NK-92 treated with Interleukin-12 subunit alpha and Interleukin-12 subunit beta, amount 100 ng/mL, for 24 hours (cell line): ENCODE measurements around the gene SNX13.

Experiments used
- DNase-seq: peaks from one replicate; lab custom pipeline; 2025; lab: John Stamatoyannopoulos, UW

Gene SNX13

DNA sequence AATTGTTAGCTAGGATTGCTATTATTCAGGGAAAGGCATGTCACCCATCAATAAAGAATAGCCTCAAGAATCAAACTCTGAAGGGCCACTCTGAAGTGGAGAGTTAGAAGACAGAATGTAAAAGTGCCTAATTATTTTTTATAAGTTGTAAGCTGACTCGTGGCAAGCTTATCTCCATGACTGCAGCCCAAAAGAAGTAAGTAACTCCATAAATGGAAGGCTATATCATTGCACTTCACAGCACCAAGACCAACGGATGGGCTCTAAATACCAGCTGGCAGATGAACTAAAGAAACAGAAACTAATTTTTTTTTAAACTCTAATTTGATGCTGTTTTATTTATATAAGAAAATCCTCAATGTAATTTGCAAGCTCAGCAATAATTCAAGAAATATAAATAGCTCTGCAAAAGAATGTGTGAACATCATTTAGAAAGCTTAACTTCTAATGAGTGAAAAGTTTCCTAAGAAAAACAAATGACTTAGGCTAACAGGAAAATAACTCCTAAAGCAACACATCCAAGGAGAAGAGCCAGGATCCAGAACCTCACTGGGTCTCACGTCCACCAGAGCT lies 165.5 kb downstream of the SNX13 start:
- no peak for DNase-seq

DNA sequence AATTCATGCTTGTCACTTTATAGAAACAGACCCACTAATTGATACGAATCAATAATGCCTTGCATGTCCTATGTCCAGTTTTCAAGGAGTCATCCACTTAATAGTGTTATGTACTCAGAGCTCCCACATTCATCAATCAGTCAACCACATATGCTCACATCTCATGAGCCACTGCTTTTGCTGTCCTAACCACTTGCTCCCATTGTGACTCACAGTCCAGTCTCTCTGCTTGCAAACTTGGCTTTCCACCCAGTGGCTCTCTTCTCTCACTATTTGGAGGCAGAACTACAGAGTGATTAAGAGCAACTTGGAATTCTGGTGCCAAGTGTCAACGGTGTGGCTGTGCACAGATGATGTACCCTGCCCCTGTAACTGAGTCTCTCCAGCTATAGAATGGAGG lies 166.0 kb downstream of the SNX13 start:
- no peak for DNase-seq

DNA sequence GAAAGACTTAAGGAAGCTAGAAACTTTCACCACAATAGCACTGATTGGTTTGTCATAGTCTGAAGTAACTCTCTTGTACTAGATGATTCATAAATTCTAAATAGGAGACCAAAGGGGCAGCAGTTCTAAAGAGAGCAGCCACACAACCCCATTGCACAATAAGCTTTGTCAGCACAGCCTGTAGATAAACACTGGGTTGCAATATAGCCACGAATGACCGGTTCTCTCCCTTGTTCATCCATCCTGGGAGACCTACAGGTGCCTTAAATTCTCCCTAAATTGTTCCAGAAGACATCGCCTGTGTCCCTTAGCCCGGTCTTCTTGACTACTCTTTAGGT lies 167.0 kb downstream of the SNX13 start:
- peak; percentile 42 for DNase-seq

DNA sequence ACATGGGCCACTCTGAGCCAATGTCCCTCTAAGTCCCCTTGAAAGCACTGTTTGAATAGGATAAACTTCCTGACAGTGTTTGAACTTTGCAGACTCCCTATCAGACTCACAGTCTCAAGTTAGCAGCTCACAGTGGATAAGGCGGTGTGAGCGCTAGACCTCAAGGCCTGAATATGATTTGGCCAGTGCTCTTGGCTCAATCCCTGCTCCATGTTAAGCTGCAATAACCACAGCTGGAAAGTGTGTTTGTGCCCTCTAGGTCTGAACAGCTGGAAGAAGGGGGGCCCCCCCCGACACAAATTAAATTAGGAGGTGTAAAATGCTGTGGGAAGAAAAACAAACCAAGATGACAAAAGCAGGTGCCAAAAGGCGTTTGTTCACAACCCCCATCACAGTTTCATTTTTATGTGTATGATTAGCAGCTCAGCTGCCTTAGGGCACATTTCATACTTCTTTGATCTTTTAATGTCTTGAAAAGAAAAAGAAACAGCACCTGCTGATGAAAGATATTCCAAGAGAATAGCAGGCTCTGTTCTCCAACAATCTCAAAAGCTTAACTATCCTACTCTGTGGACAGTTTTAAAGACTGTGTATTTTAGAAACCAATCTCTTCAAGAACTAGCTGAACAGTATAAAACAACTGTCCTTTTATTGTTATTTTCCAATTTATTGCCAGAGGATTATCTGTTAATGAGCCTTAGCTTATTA lies 167.6 kb downstream of the SNX13 start:
- DNase-seq: peak; percentile 8

DNA sequence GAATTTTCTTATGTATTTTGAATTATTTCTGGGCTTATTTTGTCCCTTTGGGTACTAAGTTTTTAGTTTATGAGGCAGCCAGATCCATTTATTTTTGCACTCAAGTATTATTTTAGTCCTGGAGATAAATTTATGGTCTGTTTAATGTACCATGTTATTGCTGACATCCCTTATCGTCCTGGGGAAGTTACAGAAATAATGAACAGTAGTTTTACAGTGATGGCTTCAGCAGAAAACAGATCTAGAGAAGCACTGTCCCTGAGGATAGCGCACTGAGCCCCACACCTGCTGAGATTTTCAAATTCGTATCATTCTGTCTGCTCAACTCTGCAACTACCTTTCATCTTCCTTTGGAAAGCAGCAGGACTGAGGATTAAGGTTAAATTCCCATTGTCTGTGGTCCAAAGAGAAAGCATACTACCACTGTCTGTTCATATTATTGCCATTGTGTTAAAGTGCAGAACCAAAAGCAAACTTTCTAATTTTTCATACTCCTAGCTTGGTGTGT lies 168.3 kb downstream of the SNX13 start:
- no peak for DNase-seq

DNA sequence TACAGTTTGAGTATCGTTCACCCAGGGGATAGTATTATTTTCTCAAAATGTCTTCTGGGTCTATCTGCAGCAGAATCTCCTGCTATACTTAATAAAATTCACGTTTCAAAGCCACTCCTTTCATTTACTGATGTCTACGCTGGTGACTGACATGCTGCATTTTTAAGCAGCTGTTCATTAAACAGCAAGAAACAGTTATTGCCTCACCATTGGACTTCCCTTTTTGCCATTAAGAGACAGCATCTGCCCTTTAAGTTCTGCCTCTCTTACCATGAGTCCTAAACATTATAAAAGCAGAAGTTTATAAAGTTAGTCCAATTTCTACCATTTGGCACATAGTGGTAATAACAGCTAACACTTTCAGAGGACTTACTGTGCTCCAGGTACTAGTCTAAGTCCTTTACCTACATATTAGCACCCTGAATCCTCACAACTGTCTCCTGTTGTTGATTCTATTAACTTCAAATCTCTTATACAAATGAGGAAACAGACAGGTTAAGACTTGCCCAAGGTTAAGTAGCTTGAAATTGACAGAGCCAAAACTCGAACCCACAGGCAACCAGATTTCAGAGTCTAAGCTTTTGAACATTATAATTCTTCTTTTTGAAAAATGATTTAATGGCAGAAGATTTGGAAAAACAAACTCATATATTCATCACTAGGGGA lies 169.5 kb downstream of the SNX13 start:
- no peak for DNase-seq

DNA sequence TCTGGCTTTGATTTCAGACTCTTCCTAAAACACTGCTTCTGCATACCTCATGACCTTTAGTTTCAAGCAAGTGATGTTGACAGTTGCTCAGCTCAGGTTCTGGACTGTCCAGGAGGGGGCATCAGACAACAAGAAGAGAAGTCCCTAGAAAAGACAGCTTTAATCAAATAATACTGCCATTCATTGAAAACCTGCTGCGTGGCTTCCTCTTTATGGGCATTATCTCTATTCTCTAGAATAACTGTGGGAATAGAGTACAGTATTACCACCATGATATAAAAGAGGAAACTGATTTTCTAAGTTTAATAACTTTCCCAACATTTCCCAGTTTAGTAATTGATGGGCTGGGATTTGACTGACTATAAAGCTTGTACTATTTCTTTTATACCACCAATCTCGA lies 170.4 kb downstream of the SNX13 start:
- DNase-seq: peak; percentile 28

DNA sequence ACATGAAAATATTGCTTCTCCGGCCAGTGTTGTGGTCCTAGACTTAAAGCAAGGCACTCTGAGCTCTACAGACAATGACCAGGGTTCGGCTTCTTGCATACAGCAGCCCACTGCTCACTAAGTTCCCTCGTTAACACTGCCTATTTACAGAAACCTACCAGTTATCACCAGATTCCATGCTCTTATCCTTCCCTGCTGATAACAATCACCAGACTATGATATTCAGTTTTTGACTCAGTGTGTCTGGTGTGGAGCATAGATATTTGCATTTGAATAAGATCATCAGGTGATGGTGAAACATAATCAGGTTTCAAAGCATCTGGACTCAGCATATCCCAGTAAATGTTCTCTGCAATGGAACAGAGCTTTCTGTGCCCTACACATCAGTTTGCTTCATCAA lies 182.3 kb downstream of the SNX13 start:
- DNase-seq: no peak

DNA sequence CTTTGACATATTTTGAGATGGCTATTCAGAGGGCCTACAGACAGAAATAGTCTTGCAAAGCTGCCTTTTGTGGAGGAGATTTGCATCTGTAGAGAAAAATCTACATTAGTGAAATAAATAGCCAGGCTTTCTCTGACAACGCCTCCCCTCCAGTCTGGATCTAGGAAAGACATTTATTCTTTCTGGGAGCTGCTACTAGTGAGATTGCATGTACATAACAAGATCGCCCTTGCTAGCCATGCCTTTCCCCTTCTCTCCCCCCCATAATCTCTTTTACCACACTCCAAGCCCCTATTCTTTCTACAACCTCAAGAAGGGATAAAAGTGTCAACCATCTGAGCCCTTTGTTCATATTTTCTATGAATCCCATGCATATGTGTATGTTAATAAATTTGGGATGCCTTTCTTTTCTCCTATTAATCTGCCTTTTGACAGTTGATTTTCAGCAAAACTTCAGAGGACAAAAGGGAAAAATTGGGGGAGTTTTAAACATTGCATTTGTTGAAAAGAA lies 194.2 kb downstream of the SNX13 start:
- DNase-seq: no peak

DNA sequence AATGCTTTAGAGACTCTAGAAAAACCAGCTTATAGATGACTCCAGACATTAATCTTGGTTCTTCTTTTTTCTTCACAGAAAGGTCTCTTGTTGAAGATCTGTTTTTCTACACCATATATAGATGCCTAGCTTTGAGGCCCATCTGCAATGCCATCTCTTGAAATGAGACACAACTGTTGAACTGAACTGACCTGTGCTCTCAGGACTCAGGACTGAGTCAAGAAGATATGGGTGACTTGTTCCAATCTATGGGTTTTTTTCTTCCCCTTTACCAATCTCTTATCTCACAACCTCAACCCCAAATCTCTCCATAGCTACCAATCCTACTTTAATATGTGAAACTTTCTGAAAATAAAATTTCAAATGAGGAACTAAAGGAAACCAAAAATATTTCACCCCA lies 194.7 kb downstream of the SNX13 start:
- no peak for DNase-seq

DNA sequence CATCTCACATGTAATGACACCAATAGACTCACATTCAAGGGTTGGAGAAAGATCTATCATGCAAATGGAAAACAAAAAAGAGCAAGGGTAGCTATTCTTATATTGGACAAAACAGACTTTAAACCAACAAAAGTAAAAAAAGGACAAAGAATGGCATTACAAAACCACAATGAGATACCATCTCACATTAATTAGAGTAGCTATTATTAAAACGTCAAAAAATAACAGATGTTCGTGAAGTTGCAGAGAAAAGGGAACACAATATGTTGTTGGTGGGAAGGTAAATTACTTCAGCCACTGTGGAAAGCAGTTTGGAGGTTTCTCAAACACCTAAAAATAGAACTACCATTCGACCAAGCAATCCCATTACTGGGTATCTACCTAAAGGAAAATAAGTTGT lies 197.0 kb downstream of the SNX13 start:
- DNase-seq: no peak

DNA sequence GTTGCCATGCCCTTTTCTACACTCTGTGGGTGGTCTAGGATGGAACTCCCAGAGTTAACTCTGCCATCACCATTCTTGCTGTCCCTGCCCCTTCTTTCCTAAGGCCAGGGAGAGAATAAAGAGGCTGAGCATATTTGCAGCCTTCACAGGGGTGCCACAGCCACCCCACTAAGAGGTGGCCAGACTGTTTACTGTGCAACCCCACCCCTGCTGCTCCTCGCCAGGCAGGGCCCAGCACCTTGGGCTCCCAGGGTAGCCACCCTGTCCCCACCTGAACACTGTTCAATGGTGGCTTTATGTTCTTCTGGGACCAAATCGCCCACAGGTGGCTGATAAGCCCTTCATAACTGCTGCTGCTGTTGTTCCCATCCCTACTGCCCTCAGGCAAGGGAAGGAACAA lies 198.9 kb downstream of the SNX13 start:
- no peak for DNase-seq
